ENCODE measurements around the gene MIER2.

- TF ChIP-seq ZNF148 (tag by site-specific recombination; IDR thresholded peaks at IDR 0.05; ENCODE audit: borderline replicate concordance) (no peak), ZNF138 (tag by site-specific recombination; IDR thresholded peaks at IDR 0.05; ENCODE audit: borderline replicate concordance) (no peak), CTCF (tag by site-specific recombination; IDR thresholded peaks at IDR 0.05) (no peak), ZNF747 (tag by site-specific recombination; IDR thresholded peaks at IDR 0.05) (no peak), IKZF3 (tag by site-specific recombination; IDR thresholded peaks at IDR 0.05) (no peak), ZNF184 (tag by site-specific recombination; IDR thresholded peaks at IDR 0.05) (no peak)
- TF ChIP-seq, protein P1, sequence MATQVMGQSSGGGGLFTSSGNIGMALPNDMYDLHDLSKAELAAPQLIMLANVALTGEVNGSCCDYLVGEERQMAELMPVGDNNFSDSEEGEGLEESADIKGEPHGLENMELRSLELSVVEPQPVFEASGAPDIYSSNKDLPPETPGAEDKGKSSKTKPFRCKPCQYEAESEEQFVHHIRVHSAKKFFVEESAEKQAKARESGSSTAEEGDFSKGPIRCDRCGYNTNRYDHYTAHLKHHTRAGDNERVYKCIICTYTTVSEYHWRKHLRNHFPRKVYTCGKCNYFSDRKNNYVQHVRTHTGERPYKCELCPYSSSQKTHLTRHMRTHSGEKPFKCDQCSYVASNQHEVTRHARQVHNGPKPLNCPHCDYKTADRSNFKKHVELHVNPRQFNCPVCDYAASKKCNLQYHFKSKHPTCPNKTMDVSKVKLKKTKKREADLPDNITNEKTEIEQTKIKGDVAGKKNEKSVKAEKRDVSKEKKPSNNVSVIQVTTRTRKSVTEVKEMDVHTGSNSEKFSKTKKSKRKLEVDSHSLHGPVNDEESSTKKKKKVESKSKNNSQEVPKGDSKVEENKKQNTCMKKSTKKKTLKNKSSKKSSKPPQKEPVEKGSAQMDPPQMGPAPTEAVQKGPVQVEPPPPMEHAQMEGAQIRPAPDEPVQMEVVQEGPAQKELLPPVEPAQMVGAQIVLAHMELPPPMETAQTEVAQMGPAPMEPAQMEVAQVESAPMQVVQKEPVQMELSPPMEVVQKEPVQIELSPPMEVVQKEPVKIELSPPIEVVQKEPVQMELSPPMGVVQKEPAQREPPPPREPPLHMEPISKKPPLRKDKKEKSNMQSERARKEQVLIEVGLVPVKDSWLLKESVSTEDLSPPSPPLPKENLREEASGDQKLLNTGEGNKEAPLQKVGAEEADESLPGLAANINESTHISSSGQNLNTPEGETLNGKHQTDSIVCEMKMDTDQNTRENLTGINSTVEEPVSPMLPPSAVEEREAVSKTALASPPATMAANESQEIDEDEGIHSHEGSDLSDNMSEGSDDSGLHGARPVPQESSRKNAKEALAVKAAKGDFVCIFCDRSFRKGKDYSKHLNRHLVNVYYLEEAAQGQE (tag by site-specific recombination; IDR thresholded peaks at IDR 0.05): no peak
Observed at GRCh38 chr19:388691-389090, 44.1 kb upstream of the MIER2 start.

Data from HEK293 (cell line).